MM.1S (cell line): Measurements from ENCODE around the gene INTS7.

Experiments used
- CTCF ChIP-seq: fragments of 300-600 bp; sonication (generic); IDR thresholded peaks from 2 replicates; pipeline ENCODE4 v1.5.1; 2016; ENCODE audit warnings: antibody characterized with exemption, low read length, mixed read lengths
- EZH2 ChIP-seq: fragments of 300-600 bp; sonication (generic); optimal IDR thresholded peaks from 2 replicates; pipeline ENCODE3; 2017; ENCODE audit warnings: low read depth, mild to moderate bottlenecking, antibody characterized with exemption, low read length, mixed read lengths

GRCh38 chr1:211978596-211978995 is 56.8 kb downstream of the INTS7 start:
- TF ChIP-seq CTCF (no peak), EZH2 (no peak)
